Left lung (tissue), 10 donors: Measurements from ENCODE around the gene MLLT3. TPM values are rescaled to one million over a fixed set of nuclear protein-coding genes. Genes with fewer than 3 reads are reported as not detected.

Experiments used
- ATAC-seq: fragments of 200-7000 bp; cut with Tn5 transposase; one replicate; pipeline ENCODE4 v1.9.1; 2020; ENCODE audit warnings: moderate library complexity
- DNase-seq, 4 donors: peaks; one replicate each; pipeline ENCODE4 v3.0.0-alpha.2; 2013 to 2020
- H3K27ac ChIP-seq, 2 donors: fragments of 200-600 bp; sonication (generic) in 1 of 2; one replicate each; pipeline versions ENCODE4 v1.5.0 to v1.8.0; 2020 to 2021
- H3K27me3 ChIP-seq, 2 donors: fragments of 200-600 bp; sonication (generic) in 1 of 2; one replicate each; pipeline versions ENCODE4 v1.5.0 to v1.8.0; 2020 to 2021
- H3K36me3 ChIP-seq, 2 donors: fragments of 200-600 bp; sonication (generic) in 1 of 2; one replicate each; pipeline versions ENCODE4 v1.5.0 to v1.8.0; 2020 to 2021
- H3K4me1 ChIP-seq, 2 donors: fragments of 200-600 bp; one replicate each; pipeline ENCODE4 v1.8.0; 2021
- H3K4me3 ChIP-seq, 2 donors: fragments of 200-600 bp; sonication (generic) in 1 of 2; one replicate each; pipeline versions ENCODE4 v1.5.0 to v1.8.0; 2020 to 2021; ENCODE audit warnings: mild to moderate bottlenecking in 1 of 2
- H3K9me3 ChIP-seq, 2 donors: fragments of 200-600 bp; sonication (generic) in 1 of 2; one replicate each; pipeline versions ENCODE4 v1.5.0 to v1.8.0; 2020 to 2021
- CTCF ChIP-seq, 2 donors: fragments of 200-600 bp; sonication (generic) in 1 of 2; IDR thresholded peaks; one replicate each; pipeline versions ENCODE4 v1.5.0 to v1.8.0; 2021; ENCODE audit warnings: antibody characterized with exemption in 2 of 2
- intact Hi-C, 2 donors: fragments of 100-400 bp; cut with DNase I; formaldehyde crosslinking; loops; one replicate each; pipeline versions ENCODE4 v1.11.2 to v1.14.2; 2022
- polyA plus RNA-seq, 6 donors: library from polyadenylated mRNA; unstranded; fragments of 120-200 nt; gene quantifications; one replicate each; pipeline ENCODE4 v1.2.1, GENCODE V29; 2013; ENCODE audit not compliant: insufficient read length in 6 of 6
- total RNA-seq, 2 donors: library from RNA; stranded (reverse); fragmentation: NEBNext Ultra II Directional; extraction: Animal tissue kit (Norgen Biotek cat#: 25700); gene quantifications; one replicate each; pipeline ENCODE4 v1.2.1, GENCODE V29; 2021
- donor health status: DM: no; HTN: yes; CAD: no.
- donor health status: DM: no; HTN: no; CAD: no.

The MLLT3 gene
- total and polyA plus RNA-seq, 8 donors: 17.0 to 38.2 (median 32.5) TPM

DNA sequence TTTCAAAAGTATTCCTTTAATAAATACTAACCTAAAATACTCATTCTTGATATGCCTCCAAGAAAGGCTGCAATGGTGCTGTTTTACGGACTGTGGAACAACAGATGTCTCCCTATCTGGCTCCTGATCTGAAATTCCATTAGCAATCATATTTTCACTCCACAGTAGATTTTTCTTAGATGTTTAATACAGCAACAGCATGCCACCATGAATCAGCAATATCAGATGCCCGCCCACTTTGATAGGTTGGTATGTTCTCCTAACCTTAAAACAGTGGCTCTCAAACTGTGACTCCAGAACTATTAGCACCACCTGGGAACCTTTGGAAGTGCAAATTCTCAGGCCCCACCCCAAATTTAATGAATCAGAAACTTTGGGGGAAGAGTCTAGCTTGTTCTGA, 110.2 kb downstream of the MLLT3 start:
- ATAC-seq (no peak), DNase-seq (no peak)
- H3K27ac ChIP-seq: no peak overlapping the region
- H3K4me3 ChIP-seq: no peak overlapping the region
- H3K36me3 ChIP-seq: no peaks in the 10 kb centered on the region
- intact Hi-C loops: no loop called here
- H3K27me3 ChIP-seq: no peaks in the 10 kb centered on the region
- peaks cover 0 to 10% of the 10 kb centered on the region in 2 donors for H3K4me1 ChIP-seq
- TF ChIP-seq CTCF (IDR thresholded peaks at IDR 0.05): no peak
- no peaks in the 10 kb centered on the region for H3K9me3 ChIP-seq

DNA sequence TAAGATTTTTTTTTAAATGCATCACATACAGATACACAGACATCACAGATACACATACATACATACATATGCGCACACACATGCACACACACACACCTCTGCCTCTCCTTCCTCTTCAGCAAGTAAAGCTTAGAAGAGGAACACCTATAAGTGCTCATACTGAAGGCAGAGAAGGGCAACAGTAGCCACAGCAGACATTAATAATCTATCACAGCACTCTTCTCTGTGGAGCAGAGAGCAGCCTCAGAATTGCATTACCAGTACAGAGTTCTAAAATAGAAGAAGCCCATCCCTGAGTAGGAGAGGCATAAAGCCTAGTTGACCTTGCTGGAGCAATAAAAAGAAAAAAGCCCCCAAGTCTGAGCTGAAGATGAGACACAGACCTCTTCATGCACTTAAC, 110.6 kb downstream of the MLLT3 start:
- Histone ChIP-seq H3K9me3 (no peaks in the 10 kb centered on the region), H3K27ac (no peak overlapping the region), H3K4me1 (peaks cover 0 to 10% of the 10 kb centered on the region in 2 donors), H3K27me3 (no peaks in the 10 kb centered on the region), H3K4me3 (no peak overlapping the region), H3K36me3 (no peaks in the 10 kb centered on the region)
- DNase-seq (no peak), ATAC-seq (no peak)
- no peak for TF ChIP-seq CTCF (IDR thresholded peaks at IDR 0.05)
- intact Hi-C loops: no loop called here

- no peak for ATAC-seq
- no peak for DNase-seq
- H3K9me3 ChIP-seq: no peaks in the 10 kb centered on the region
- no peak overlapping the region for H3K4me3 ChIP-seq
- TF ChIP-seq CTCF (IDR thresholded peaks at IDR 0.05): no peak
- peaks cover 0 to 10% of the 10 kb centered on the region in 2 donors for H3K4me1 ChIP-seq
- no peaks in the 10 kb centered on the region for H3K36me3 ChIP-seq
- no peaks in the 10 kb centered on the region for H3K27me3 ChIP-seq
- intact Hi-C loops: no loop called here
- H3K27ac ChIP-seq: no peak overlapping the region
Observed at GRCh38 chr9:20509466-20509865, 112.8 kb downstream of the MLLT3 start.

- peaks cover 0 to 10% of the 10 kb centered on the region in 2 donors for H3K4me1 ChIP-seq
- intact Hi-C loops: no loop called here
Observed at GRCh38 chr9:20508242-20508641, 114.1 kb downstream of the MLLT3 start.

DNA sequence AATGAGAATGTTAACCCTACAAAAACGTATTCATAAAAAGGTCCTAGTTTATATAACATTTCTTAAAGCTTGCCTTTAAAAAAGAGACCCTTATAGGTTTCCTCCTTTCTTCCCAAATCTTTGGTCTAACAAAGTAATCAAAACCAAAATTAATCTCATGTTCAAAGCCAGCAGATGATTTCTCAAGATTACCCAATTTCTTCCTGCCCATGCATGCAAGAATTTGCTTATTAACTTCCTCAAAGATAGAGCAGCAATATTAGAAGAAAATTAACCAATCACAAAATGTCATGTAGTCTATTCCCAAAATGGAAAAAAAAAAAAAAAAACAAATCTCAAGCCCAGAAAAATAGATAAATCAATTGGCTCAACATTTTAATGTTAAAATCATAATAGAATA, 114.9 kb downstream of the MLLT3 start:
- Histone ChIP-seq H3K9me3 (no peaks in the 10 kb centered on the region), H3K36me3 (no peaks in the 10 kb centered on the region), H3K27ac (no peak overlapping the region), H3K27me3 (no peaks in the 10 kb centered on the region), H3K4me3 (no peak overlapping the region), H3K4me1 (peaks cover 0 to 10% of the 10 kb centered on the region in 2 donors)
- DNase-seq: no peak
- TF ChIP-seq CTCF (IDR thresholded peaks at IDR 0.05): no peak
- no peak for ATAC-seq
- intact Hi-C loops: no loop called here

More at GRCh38 chr9:20508242-20508641, 114.1 kb downstream of the MLLT3 start:
- no peak for DNase-seq
- H3K4me3 ChIP-seq: no peak overlapping the region
- no peak for ATAC-seq
- no peaks in the 10 kb centered on the region for H3K36me3 ChIP-seq
- H3K27ac ChIP-seq: no peak overlapping the region
- no peaks in the 10 kb centered on the region for H3K27me3 ChIP-seq
- TF ChIP-seq CTCF (IDR thresholded peaks at IDR 0.05): no peak
- H3K9me3 ChIP-seq: no peaks in the 10 kb centered on the region
